Thymus (tissue), 11 donors: ENCODE results near the gene MRPS18A. TPM values are rescaled to one million over a fixed set of nuclear protein-coding genes. Genes with fewer than 3 reads are reported as not detected.

Experiments used
- DNase-seq, 9 donors: peaks; one replicate each; pipeline ENCODE4 v3.0.0-alpha.2; 2013; ENCODE audit warnings: low spot score in 9 of 9, low read depth in 6 of 9, missing footprints in 1 of 9
- H3K27ac ChIP-seq, 2 donors: one replicate each; pipeline ENCODE4 v1.5.1; 2013; ENCODE audit warnings: control low read depth in 1 of 2, low read depth in 1 of 2, low read length in 1 of 2, mild to moderate bottlenecking in 1 of 2, moderate library complexity in 1 of 2
- H3K27me3 ChIP-seq, 2 donors: one replicate each; pipeline ENCODE4 v1.5.1; 2013; ENCODE audit warnings: low read length in 1 of 2; ENCODE audit not compliant: control insufficient read depth in 2 of 2, insufficient read depth in 1 of 2
- H3K36me3 ChIP-seq, 2 donors: one replicate each; pipeline ENCODE4 v1.5.1; 2013; ENCODE audit warnings: low read length in 1 of 2, mild to moderate bottlenecking in 1 of 2, moderate library complexity in 1 of 2; ENCODE audit not compliant: control insufficient read depth in 2 of 2, insufficient read depth in 2 of 2
- H3K4me1 ChIP-seq, 2 donors: one replicate each; pipeline ENCODE4 v1.5.1; 2013; ENCODE audit warnings: low read length in 2 of 2; ENCODE audit not compliant: control insufficient read depth in 2 of 2, insufficient read depth in 2 of 2
- H3K4me3 ChIP-seq, 2 donors: one replicate each; pipeline ENCODE4 v1.5.1; 2013; ENCODE audit warnings: low read length in 2 of 2, control low read depth in 1 of 2, mild to moderate bottlenecking in 1 of 2
- H3K9me3 ChIP-seq, 2 donors: one replicate each; pipeline ENCODE4 v1.5.1; 2013; ENCODE audit warnings: low read length in 1 of 2, mild to moderate bottlenecking in 1 of 2; ENCODE audit not compliant: control insufficient read depth in 2 of 2, insufficient read depth in 1 of 2
- WGBS: extraction: QIAGEN DNeasy Blood & Tissue Kit; methylation state at CpG from one replicate; pipeline ENCODE4 v1.1.7; 2013; 5-methylcytosine and 5-hydroxymethylcytosine counted together
- polyA plus RNA-seq: library from polyadenylated mRNA; stranded (reverse); fragments of 200-250 nt; gene quantifications from one replicate; pipeline ENCODE4 v1.2.3, GENCODE V29; 2013
- total RNA-seq: library from RNA; stranded (reverse); fragments of 120-200 nt; gene quantifications from one replicate; pipeline ENCODE4 v1.2.4, GENCODE V29; 2013
- donor health status: healthy.

MRPS18A gene
- total and polyA plus RNA-seq, 2 donors: 28.1 to 49.5 TPM

GRCh38 chr6:43670623-43670986 lies 17.0 kb downstream of the MRPS18A start:
- WGBS: 99% methylated on average over 6 of the region's 6 CpGs
- H3K27me3 ChIP-seq: peaks cover 0 to 5% of the 10 kb centered on the region in 2 donors
- no peaks in the 10 kb centered on the region for H3K9me3 ChIP-seq
- peaks cover 53 to 55% of the 10 kb centered on the region in 2 donors for H3K36me3 ChIP-seq
- H3K4me1 ChIP-seq: peaks cover 4 to 32% of the 10 kb centered on the region in 2 donors
- DNase-seq: no peak
- no peak overlapping the region for H3K27ac ChIP-seq
- no peak overlapping the region for H3K4me3 ChIP-seq

- 94% methylated on average over 6 of the region's 6 CpGs for WGBS
- Histone ChIP-seq H3K27ac (peak overlapping the region in 1 of 2 donors; percentile 32), H3K4me3 (no peak overlapping the region), H3K27me3 (peaks cover 0 to 5% of the 10 kb centered on the region in 2 donors), H3K9me3 (no peaks in the 10 kb centered on the region), H3K4me1 (peaks cover 4 to 32% of the 10 kb centered on the region in 2 donors), H3K36me3 (peaks cover 48 to 50% of the 10 kb centered on the region in 2 donors)
- DNase-seq: peak in 1 of 9 donors; percentile 34
Observed at GRCh38 chr6:43669922-43670622, 17.5 kb downstream of the MRPS18A start.

GRCh38 chr6:43669050-43669921 lies 18.3 kb downstream of the MRPS18A start:
- peak overlapping the region in 1 of 2 donors; percentile 32 for H3K27ac ChIP-seq
- WGBS: 94% methylated on average over 15 of the region's 15 CpGs

GRCh38 chr6:43668151-43669028 lies 19.2 kb downstream of the MRPS18A start:
- DNase-seq: peak in 5 of 9 donors; percentile 28 to 69 (median 42)
- Histone ChIP-seq H3K4me3 (no peak overlapping the region), H3K27ac (peak overlapping the region in 1 of 2 donors; percentile 48), H3K27me3 (peaks cover 0 to 5% of the 10 kb centered on the region in 2 donors), H3K4me1 (peaks cover 4 to 32% of the 10 kb centered on the region in 2 donors), H3K36me3 (peaks cover 31 to 33% of the 10 kb centered on the region in 2 donors), H3K9me3 (no peaks in the 10 kb centered on the region)
- WGBS: 33% methylated on average over 17 of the region's 17 CpGs

More at GRCh38 chr6:43669050-43669921, 18.3 kb downstream of the MRPS18A start:
- H3K9me3 ChIP-seq: no peaks in the 10 kb centered on the region
- no peak overlapping the region for H3K4me3 ChIP-seq
- H3K4me1 ChIP-seq: peaks cover 4 to 32% of the 10 kb centered on the region in 2 donors
- no peak for DNase-seq
- H3K27me3 ChIP-seq: peaks cover 0 to 5% of the 10 kb centered on the region in 2 donors
- peaks cover 40 to 42% of the 10 kb centered on the region in 2 donors for H3K36me3 ChIP-seq

GRCh38 chr6:43667245-43668150 lies 20.1 kb downstream of the MRPS18A start:
- Histone ChIP-seq H3K27ac (peak overlapping the region in 1 of 2 donors; percentile 48), H3K4me1 (peaks cover 4 to 32% of the 10 kb centered on the region in 2 donors), H3K4me3 (no peak overlapping the region), H3K27me3 (peaks cover 0 to 5% of the 10 kb centered on the region in 2 donors), H3K9me3 (no peaks in the 10 kb centered on the region), H3K36me3 (peaks cover 25% of the 10 kb centered on the region in 2 donors)
- peak in 8 of 9 donors; percentile 66 to 89 (median 80) for DNase-seq
- 18% methylated on average over 16 of the region's 16 CpGs for WGBS

GRCh38 chr6:43666196-43666920 lies 21.2 kb downstream of the MRPS18A start:
- 85% methylated on average over 13 of the region's 13 CpGs for WGBS
- Histone ChIP-seq H3K27ac (no peak overlapping the region), H3K4me1 (peaks cover 4 to 32% of the 10 kb centered on the region in 2 donors)

GRCh38 chr6:43665376-43665775 lies 22.2 kb downstream of the MRPS18A start:
- Histone ChIP-seq H3K9me3 (no peaks in the 10 kb centered on the region), H3K27me3 (peaks cover 0 to 5% of the 10 kb centered on the region in 2 donors), H3K36me3 (peaks cover 6 to 8% of the 10 kb centered on the region in 2 donors), H3K4me1 (peaks cover 4 to 26% of the 10 kb centered on the region in 2 donors), H3K27ac (no peak overlapping the region), H3K4me3 (no peak overlapping the region)
- DNase-seq: no peak
- 94% methylated on average over 1 of the region's 1 CpG for WGBS

More at GRCh38 chr6:43666196-43666920, 21.2 kb downstream of the MRPS18A start:
- Histone ChIP-seq H3K27me3 (peaks cover 0 to 5% of the 10 kb centered on the region in 2 donors), H3K36me3 (peaks cover 13 to 15% of the 10 kb centered on the region in 2 donors), H3K4me3 (no peak overlapping the region), H3K9me3 (no peaks in the 10 kb centered on the region)
- DNase-seq: no peak
